ENCODE data around the gene LAMA3. TPM values are rescaled to one million over a fixed set of nuclear protein-coding genes. Genes with fewer than 3 reads are reported as not detected.

The LAMA3 gene
- total RNA-seq, 2 donors from 2014 or later = 0.58 to 1.3 TPM

GRCh38 chr18:23882616-23883276, 193.5 kb downstream of the LAMA3 start:
- Histone ChIP-seq H3K9me3 (ENCODE audit: control insufficient read depth, low read length) (no peaks in the 10 kb centered on the region), H3K27ac (ENCODE audit: low read depth, low read length) (no peak overlapping the region), H3K27me3 (ENCODE audit: control insufficient read depth, insufficient read depth, low read length, poor library complexity, severe bottlenecking) (no peaks in the 10 kb centered on the region), H3K4me1 (ENCODE audit: control insufficient read depth, insufficient read depth, low read length) (no peaks in the 10 kb centered on the region), H3K4me3 (ENCODE audit: low read length) (no peak overlapping the region), H3K36me3 (ENCODE audit: control insufficient read depth, insufficient read depth, low read length) (no peaks in the 10 kb centered on the region), H3K9ac (ENCODE audit: extremely low read depth, low read length, poor library complexity, severe bottlenecking) (no peak overlapping the region)
- H3K4me1 Mint-ChIP-seq = peaks cover 16% of the 10 kb centered on the region
- no peaks in the 10 kb centered on the region for H3K9me3 Mint-ChIP-seq
- H3K27ac Mint-ChIP-seq = no peak overlapping the region
- no peak for DNase-seq
- WGBS, 2 experiments (ENCODE audit: insufficient coverage in 1 of 2, insufficient read length in 1 of 2) = 97 to 100% methylated on average over 1 to 4 of the region's 4 CpGs
- no peaks in the 10 kb centered on the region for H3K27me3 Mint-ChIP-seq (ENCODE audit: insufficient read depth)
- no peak for TF ChIP-seq CTCF (conservative IDR thresholded peaks at IDR 0.05)
- H3K4me3 Mint-ChIP-seq = no peak overlapping the region
- no peaks in the 10 kb centered on the region for H3K36me3 Mint-ChIP-seq (ENCODE audit: low read depth)

- DNase-seq = no peak
- H3K36me3 ChIP-seq (ENCODE audit: control insufficient read depth, insufficient read depth, low read length) = no peaks in the 10 kb centered on the region
- no peak overlapping the region for H3K9ac ChIP-seq (ENCODE audit: extremely low read depth, low read length, poor library complexity, severe bottlenecking)
- no peaks in the 10 kb centered on the region for H3K9me3 ChIP-seq (ENCODE audit: control insufficient read depth, low read length)
- 93 to 94% methylated on average over 3 of the region's 3 CpGs for WGBS, 2 experiments (ENCODE audit: insufficient coverage in 1 of 2, insufficient read length in 1 of 2)
- TF ChIP-seq CTCF (conservative IDR thresholded peaks at IDR 0.05) = no peak
- no peak overlapping the region for H3K27ac ChIP-seq (ENCODE audit: low read depth, low read length)
- H3K4me1 ChIP-seq (ENCODE audit: control insufficient read depth, insufficient read depth, low read length) = no peaks in the 10 kb centered on the region
- no peaks in the 10 kb centered on the region for H3K9me3 Mint-ChIP-seq
- no peaks in the 10 kb centered on the region for H3K27me3 ChIP-seq (ENCODE audit: control insufficient read depth, insufficient read depth, low read length, poor library complexity, severe bottlenecking)
- no peak overlapping the region for H3K27ac Mint-ChIP-seq
- H3K36me3 Mint-ChIP-seq (ENCODE audit: low read depth) = no peaks in the 10 kb centered on the region
- H3K4me1 Mint-ChIP-seq = peaks cover 16% of the 10 kb centered on the region
- H3K27me3 Mint-ChIP-seq (ENCODE audit: insufficient read depth) = no peaks in the 10 kb centered on the region
- no peak overlapping the region for H3K4me3 ChIP-seq (ENCODE audit: low read length)
- no peak overlapping the region for H3K4me3 Mint-ChIP-seq
These were observed 194.1 kb downstream of the LAMA3 start for GRCh38 chr18:23883277-23883790.

GRCh38 chr18:23884681-23885375, 195.6 kb downstream of the LAMA3 start:
- H3K27me3 Mint-ChIP-seq (ENCODE audit: insufficient read depth) = no peaks in the 10 kb centered on the region
- no peak overlapping the region for H3K27ac Mint-ChIP-seq
- H3K4me1 Mint-ChIP-seq = peaks cover 16% of the 10 kb centered on the region

More at GRCh38 chr18:23884681-23885375, 195.6 kb downstream of the LAMA3 start:
- Histone ChIP-seq H3K4me1 (ENCODE audit: control insufficient read depth, insufficient read depth, low read length) (no peaks in the 10 kb centered on the region), H3K4me3 (ENCODE audit: low read length) (no peak overlapping the region), H3K27me3 (ENCODE audit: control insufficient read depth, insufficient read depth, low read length, poor library complexity, severe bottlenecking) (no peaks in the 10 kb centered on the region), H3K36me3 (ENCODE audit: control insufficient read depth, insufficient read depth, low read length) (no peaks in the 10 kb centered on the region), H3K27ac (ENCODE audit: low read depth, low read length) (no peak overlapping the region), H3K9ac (ENCODE audit: extremely low read depth, low read length, poor library complexity, severe bottlenecking) (no peak overlapping the region), H3K9me3 (ENCODE audit: control insufficient read depth, low read length) (no peaks in the 10 kb centered on the region)
- no peak for DNase-seq
- H3K9me3 Mint-ChIP-seq = no peaks in the 10 kb centered on the region
- 82 to 92% methylated on average over 6 to 12 of the region's 13 CpGs for WGBS, 2 experiments (ENCODE audit: insufficient coverage in 1 of 2, insufficient read length in 1 of 2)
- H3K36me3 Mint-ChIP-seq (ENCODE audit: low read depth) = no peaks in the 10 kb centered on the region
- TF ChIP-seq CTCF (conservative IDR thresholded peaks at IDR 0.05) = no peak
- no peak overlapping the region for H3K4me3 Mint-ChIP-seq

Data from endodermal cell (in vitro differentiated cells).